Lung (tissue), 12 donors: ENCODE measurements around the gene RNF215. TPM values are rescaled to one million over a fixed set of nuclear protein-coding genes. Genes with fewer than 3 reads are reported as not detected.
"Not testable (repeated sequence)": the region's sequence is repeated elsewhere in the genome, so short reads cannot be mapped to it uniquely, and the experiment has no call there.

Source experiments
- ATAC-seq: fragments of 200-7000 bp; cut with Tn5 transposase; one replicate; pipeline ENCODE4 v1.9.1; 2020; ENCODE audit warnings: moderate number of reproducible peaks; ENCODE audit not compliant: insufficient read depth, low FRiP score
- DNase-seq, 3 donors: peaks; one replicate each; pipeline ENCODE4 v3.0.0-alpha.2; 2013 to 2017
- H3K27ac ChIP-seq, 2 donors: one replicate each; pipeline ENCODE4 v1.5.1; 2013; ENCODE audit warnings: mild to moderate bottlenecking in 2 of 2, moderate library complexity in 2 of 2, control low read depth in 1 of 2, inconsistent platforms in 1 of 2, low read depth in 1 of 2, low read length in 1 of 2
- H3K27me3 ChIP-seq, 3 donors: one replicate each; pipeline ENCODE4 v1.5.1; 2013; ENCODE audit warnings: low read length in 2 of 3; ENCODE audit not compliant: control insufficient read depth in 3 of 3, insufficient read depth in 3 of 3
- H3K36me3 ChIP-seq, 4 donors: one replicate each; pipeline ENCODE4 v1.5.1; 2013; ENCODE audit warnings: low read length in 4 of 4, mild to moderate bottlenecking in 1 of 4, moderate library complexity in 1 of 4; ENCODE audit not compliant: control insufficient read depth in 4 of 4, insufficient read depth in 4 of 4
- H3K4me1 ChIP-seq, 5 donors: one replicate each; pipeline ENCODE4 v1.5.1; 2013; ENCODE audit warnings: low read length in 5 of 5, mild to moderate bottlenecking in 2 of 5, moderate library complexity in 1 of 5; ENCODE audit not compliant: control insufficient read depth in 5 of 5, insufficient read depth in 5 of 5
- H3K4me3 ChIP-seq: one replicate; pipeline ENCODE4 v1.5.1; 2013; ENCODE audit warnings: mild to moderate bottlenecking, control low read depth, moderate library complexity
- H3K9ac ChIP-seq, 2 donors: one replicate each; pipeline ENCODE4 v1.5.1; 2013; ENCODE audit warnings: low read length in 2 of 2, control low read depth in 1 of 2; ENCODE audit not compliant: insufficient read depth in 1 of 2
- H3K9me3 ChIP-seq, 4 donors: one replicate each; pipeline ENCODE4 v1.5.1; 2013; ENCODE audit warnings: low read length in 3 of 4, mild to moderate bottlenecking in 1 of 4, moderate library complexity in 1 of 4; ENCODE audit not compliant: control insufficient read depth in 4 of 4, insufficient read depth in 3 of 4
- WGBS, 2 donors: extraction: QIAGEN DNeasy Blood & Tissue Kit; methylation state at CpG; one replicate each; pipeline ENCODE4 v1.1.7; 2013; 5-methylcytosine and 5-hydroxymethylcytosine counted together
- polyA plus RNA-seq, 2 donors: library from polyadenylated mRNA; stranded (reverse); fragments of 200-250 nt; gene quantifications; one replicate each; pipeline ENCODE4 v1.2.1, GENCODE V29; 2013
- total RNA-seq, 2 donors: library from RNA; depleted of rRNA in 1 of 2; stranded (reverse); fragments of >200 nt in 1 of 2; gene quantifications; one replicate each; pipeline ENCODE4 v1.2.1, GENCODE V29; 2014 to 2021
- TF ChIP-seq, protein P1 (sequence below): IDR thresholded peaks from 2 replicates; pipeline ENCODE4 v1.5.1; 2012; ENCODE audit warnings: mild to moderate bottlenecking; ENCODE audit errors: control extremely low read depth, extremely low read depth
- donor health status: control.
- donor health status: control.
- donor health status: Bipolar disorder and iron deficiency.
- donor health status: healthy.
- donor health status: DM: yes; HTN: yes; CAD: no.

The RNF215 gene
- total and polyA plus RNA-seq, 4 donors, result 8.5 to 19.7 (median 9.6) TPM

DNA sequence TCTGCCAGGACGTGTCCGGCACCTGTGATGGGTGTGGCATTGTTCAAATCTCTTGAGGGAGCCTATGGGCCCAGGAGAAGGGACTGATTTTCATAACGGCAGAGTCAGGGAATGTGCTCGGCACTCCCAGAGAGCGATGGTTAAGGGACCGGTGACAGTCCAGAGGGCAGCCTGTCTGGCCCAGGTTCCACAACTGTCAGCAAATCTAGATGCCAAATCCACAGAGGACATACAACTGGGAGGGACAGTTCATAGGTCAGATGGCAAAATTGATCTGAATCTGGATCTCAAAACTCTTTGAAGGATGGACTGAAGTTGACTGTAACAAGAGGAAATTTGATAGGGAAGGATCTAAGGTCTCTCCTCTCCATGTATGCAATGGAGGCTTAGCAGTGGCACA, 17.1 kb upstream of the RNF215 start:
- no peak overlapping the region for H3K9ac ChIP-seq
- H3K4me1 ChIP-seq, result no peaks in the 10 kb centered on the region
- ATAC-seq (no peak), DNase-seq (no peak)
- H3K27ac ChIP-seq, result no peak overlapping the region
- H3K9me3 ChIP-seq, result no peaks in the 10 kb centered on the region
- 82 to 86% methylated on average over 6 of the region's 6 CpGs for WGBS, 2 donors
- H3K4me3 ChIP-seq, result no peak overlapping the region
- peaks cover 0 to 18% (median 11%) of the 10 kb centered on the region in 4 donors for H3K36me3 ChIP-seq
- no peaks in the 10 kb centered on the region for H3K27me3 ChIP-seq
- TF ChIP-seq, protein P1, sequence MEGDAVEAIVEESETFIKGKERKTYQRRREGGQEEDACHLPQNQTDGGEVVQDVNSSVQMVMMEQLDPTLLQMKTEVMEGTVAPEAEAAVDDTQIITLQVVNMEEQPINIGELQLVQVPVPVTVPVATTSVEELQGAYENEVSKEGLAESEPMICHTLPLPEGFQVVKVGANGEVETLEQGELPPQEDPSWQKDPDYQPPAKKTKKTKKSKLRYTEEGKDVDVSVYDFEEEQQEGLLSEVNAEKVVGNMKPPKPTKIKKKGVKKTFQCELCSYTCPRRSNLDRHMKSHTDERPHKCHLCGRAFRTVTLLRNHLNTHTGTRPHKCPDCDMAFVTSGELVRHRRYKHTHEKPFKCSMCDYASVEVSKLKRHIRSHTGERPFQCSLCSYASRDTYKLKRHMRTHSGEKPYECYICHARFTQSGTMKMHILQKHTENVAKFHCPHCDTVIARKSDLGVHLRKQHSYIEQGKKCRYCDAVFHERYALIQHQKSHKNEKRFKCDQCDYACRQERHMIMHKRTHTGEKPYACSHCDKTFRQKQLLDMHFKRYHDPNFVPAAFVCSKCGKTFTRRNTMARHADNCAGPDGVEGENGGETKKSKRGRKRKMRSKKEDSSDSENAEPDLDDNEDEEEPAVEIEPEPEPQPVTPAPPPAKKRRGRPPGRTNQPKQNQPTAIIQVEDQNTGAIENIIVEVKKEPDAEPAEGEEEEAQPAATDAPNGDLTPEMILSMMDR, result no peak

DNA sequence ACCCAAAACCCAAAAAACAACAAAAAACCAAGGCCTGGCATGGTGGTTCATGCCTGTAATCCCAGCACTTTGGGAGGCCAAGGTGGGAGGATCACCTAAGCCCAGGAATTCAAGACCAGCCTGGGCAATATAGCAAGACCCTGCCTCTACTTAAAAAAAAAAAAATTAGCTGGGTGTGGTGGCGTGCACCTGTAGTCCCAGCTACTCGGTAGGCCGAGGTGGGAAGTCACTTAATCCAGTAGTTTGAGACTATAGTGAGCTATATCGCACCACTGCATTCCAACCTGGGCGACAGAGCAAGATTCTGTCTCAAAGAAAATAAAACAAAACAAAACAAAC, 15.5 kb upstream of the RNF215 start:
- H3K27ac ChIP-seq, H3K4me1 ChIP-seq, H3K9me3 ChIP-seq, H3K4me3 ChIP-seq, DNase-seq, H3K27me3 ChIP-seq, ATAC-seq, H3K9ac ChIP-seq: not testable (repeated sequence)
- peaks cover 0 to 11% (median 7%) of the 10 kb centered on the region in 4 donors for H3K36me3 ChIP-seq
- WGBS, 2 donors, result 98% methylated on average over 5 of the region's 5 CpGs

DNA sequence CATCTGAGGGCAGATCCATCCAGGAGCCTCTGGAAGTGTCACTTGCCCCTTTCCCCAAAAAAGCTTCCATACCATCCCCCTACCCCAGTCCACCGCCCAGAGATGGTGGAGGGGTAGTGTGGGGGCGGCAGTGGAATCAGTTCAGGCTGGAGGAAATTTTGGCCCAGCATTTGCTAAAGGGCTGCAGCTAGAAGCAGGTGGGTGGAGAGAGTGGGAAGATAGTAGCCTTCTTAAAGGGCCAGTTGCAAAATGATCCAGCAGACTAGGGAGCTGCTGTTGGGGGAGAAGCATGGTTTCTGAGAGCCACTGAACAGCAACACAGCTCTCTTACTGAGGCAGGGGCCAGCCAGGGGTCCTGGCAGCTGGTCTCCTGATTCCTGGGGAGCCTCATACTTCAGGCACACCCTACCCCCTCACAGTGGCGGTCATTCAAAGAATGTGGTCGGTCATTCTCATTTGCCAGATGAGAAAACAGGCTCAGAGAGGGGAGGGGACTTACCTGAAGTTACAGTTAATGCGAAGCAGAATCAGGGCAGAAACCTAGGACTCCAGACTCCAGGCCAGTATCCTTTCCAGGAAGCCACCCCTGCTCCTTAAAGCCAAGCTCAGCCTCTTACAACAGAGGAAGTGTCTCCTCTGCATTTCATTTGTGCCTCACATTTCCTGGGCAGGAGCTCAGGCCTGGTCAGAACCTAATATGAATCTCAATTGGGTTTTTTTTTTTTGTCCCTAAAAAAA, 15.0 kb upstream of the RNF215 start:
- TF ChIP-seq, protein P1, result no peak
- Histone ChIP-seq H3K9ac (no peak overlapping the region), H3K36me3 (peaks cover 0 to 8% (median 5%) of the 10 kb centered on the region in 4 donors), H3K27me3 (no peaks in the 10 kb centered on the region), H3K9me3 (no peaks in the 10 kb centered on the region), H3K4me3 (no peak overlapping the region), H3K4me1 (peaks cover 0 to 13% (median 0%) of the 10 kb centered on the region in 5 donors), H3K27ac (no peak overlapping the region)
- 81 to 84% methylated on average over 5 of the region's 5 CpGs for WGBS, 2 donors
- DNase-seq (no peak), ATAC-seq (no peak)

DNA sequence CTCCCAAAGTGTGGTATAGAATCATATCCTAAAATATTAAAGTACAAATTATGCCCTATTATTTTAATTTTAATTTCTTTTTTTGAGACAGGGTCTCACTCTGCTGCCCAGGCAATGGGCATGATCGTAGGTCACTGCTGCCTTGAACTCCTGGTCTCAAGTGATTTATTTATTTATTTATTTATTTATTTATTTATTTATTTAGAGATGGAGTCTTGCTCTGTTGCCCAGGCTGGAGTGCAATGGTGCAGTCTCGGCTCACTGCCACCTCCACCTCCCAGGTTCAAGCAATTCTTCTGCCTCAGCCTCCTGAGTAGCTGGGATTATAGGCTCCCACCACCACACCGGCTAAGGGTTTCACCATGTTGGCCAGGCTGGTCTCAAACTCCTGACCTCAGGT, 13.8 kb upstream of the RNF215 start:
- H3K9me3 ChIP-seq, H3K36me3 ChIP-seq, DNase-seq, H3K9ac ChIP-seq, H3K27ac ChIP-seq, ATAC-seq, H3K27me3 ChIP-seq, H3K4me3 ChIP-seq: not testable (repeated sequence)
- WGBS, 2 donors, result 95 to 96% methylated on average over 3 of the region's 3 CpGs
- peaks cover 0 to 17% (median 2%) of the 10 kb centered on the region in 5 donors for H3K4me1 ChIP-seq
